Activated CD8-positive, alpha-beta memory T cell treated with anti-CD3 and anti-CD28 coated beads for 36 hours (primary cell): ENCODE measurements around the gene PCDH15. TPM values are rescaled to one million over a fixed set of nuclear protein-coding genes. Genes with fewer than 3 reads are reported as not detected.

Experiments
- CTCF ChIA-PET: fragments of 350-600 bp; sonication (Branson Sonifier 250); formaldehyde crosslinking; loops from one replicate; lab custom pipeline; 2021; ENCODE audit warnings: antibody characterized with exemption; lab: Charles Lee
- POLR2A ChIA-PET: fragments of 350-600 bp; sonication (Branson Sonifier 250); formaldehyde crosslinking; loops from one replicate; lab custom pipeline; 2021; ENCODE audit warnings: antibody characterized with exemption; lab: Charles Lee
- total RNA-seq, 2 experiments: library from RNA; stranded (reverse); gene quantifications; one replicate each; pipeline ENCODE4 v1.2.3, GENCODE V29; 2021

PCDH15 gene
- not detected for total RNA-seq

GRCh38 chr10:54800741-54801421 lies at the start of gene PCDH15:
PCDH15 (minus strand) TSS chr10:54801231; CDS start chr10:54664262, 136,969 bp downstream.
- CTCF ChIA-PET = no interaction called here
- POLR2A ChIA-PET = no interaction called here

GRCh38 chr10:54843932-54844331 lies 42.9 kb upstream of the PCDH15 start:
- ChIA-PET POLR2A (no interaction called here), CTCF (no interaction called here)

- CTCF ChIA-PET = no interaction called here
- POLR2A ChIA-PET = no interaction called here
These were observed 42.1 kb upstream of the PCDH15 start for GRCh38 chr10:54843085-54843646.

GRCh38 chr10:54837479-54837878 lies 36.4 kb upstream of the PCDH15 start:
- ChIA-PET POLR2A (no interaction called here), CTCF (no interaction called here)

- POLR2A ChIA-PET = no interaction called here
- CTCF ChIA-PET = no interaction called here
These were observed 32.0 kb upstream of the PCDH15 start for GRCh38 chr10:54833029-54833428.

- ChIA-PET POLR2A (no interaction called here), CTCF (no interaction called here)
These were observed 26.0 kb upstream of the PCDH15 start for GRCh38 chr10:54826994-54827560.

- POLR2A ChIA-PET = no interaction called here
These were observed 14.6 kb upstream of the PCDH15 start for GRCh38 chr10:54815583-54815982.

GRCh38 chr10:54808186-54808935 lies 7.3 kb upstream of the PCDH15 start:
- POLR2A ChIA-PET = no interaction called here
- CTCF ChIA-PET = no interaction called here

More at GRCh38 chr10:54815583-54815982, 14.6 kb upstream of the PCDH15 start:
- CTCF ChIA-PET = no interaction called here

GRCh38 chr10:54799506-54799905 lies 1.5 kb downstream of the PCDH15 start:
- ChIA-PET POLR2A (no interaction called here), CTCF (no interaction called here)

GRCh38 chr10:54797636-54798321 lies 3.3 kb downstream of the PCDH15 start:
- POLR2A ChIA-PET = no interaction called here
- CTCF ChIA-PET = no interaction called here

GRCh38 chr10:54796881-54797280 lies 4.2 kb downstream of the PCDH15 start:
- POLR2A ChIA-PET = no interaction called here
- CTCF ChIA-PET = no interaction called here

- CTCF ChIA-PET = no interaction called here
- POLR2A ChIA-PET = no interaction called here
These were observed 24.4 kb downstream of the PCDH15 start for GRCh38 chr10:54776622-54777021.

GRCh38 chr10:54772468-54773122 lies 28.4 kb downstream of the PCDH15 start:
- ChIA-PET POLR2A (no interaction called here), CTCF (no interaction called here)

- CTCF ChIA-PET = no interaction called here
These were observed 32.0 kb downstream of the PCDH15 start for GRCh38 chr10:54769051-54769450.

GRCh38 chr10:54758791-54759190 lies 42.2 kb downstream of the PCDH15 start:
- POLR2A ChIA-PET = no interaction called here

More at GRCh38 chr10:54769051-54769450, 32.0 kb downstream of the PCDH15 start:
- POLR2A ChIA-PET = no interaction called here

GRCh38 chr10:54749623-54750022 lies 51.4 kb downstream of the PCDH15 start:
- CTCF ChIA-PET = no interaction called here
- POLR2A ChIA-PET = no interaction called here

More at GRCh38 chr10:54758791-54759190, 42.2 kb downstream of the PCDH15 start:
- CTCF ChIA-PET = no interaction called here

GRCh38 chr10:54745436-54745835 lies 55.6 kb downstream of the PCDH15 start:
- POLR2A ChIA-PET = no interaction called here
- CTCF ChIA-PET = no interaction called here

- CTCF ChIA-PET = no interaction called here
- POLR2A ChIA-PET = no interaction called here
These were observed 58.6 kb downstream of the PCDH15 start for GRCh38 chr10:54742416-54742815.

GRCh38 chr10:54728511-54728910 lies 72.5 kb downstream of the PCDH15 start:
- ChIA-PET CTCF (no interaction called here), POLR2A (no interaction called here)
